Erythroblast (primary cell): ENCODE data around the gene ZNF804A.

Source experiments
- GATA1 ChIP-seq: IDR thresholded peaks from 2 replicates; pipeline ENCODE4 v1.6.1; 2011; ENCODE audit warnings: low read depth, mild to moderate bottlenecking, control low read depth, low read length, moderate library complexity
- POLR2A ChIP-seq: IDR thresholded peaks from 2 replicates; pipeline ENCODE4 v1.6.1; 2011; ENCODE audit warnings: mild to moderate bottlenecking, low read length

- TF ChIP-seq POLR2A (no peak), GATA1 (no peak)
Measured at GRCh38 chr2:184815824-184816223, 217.5 kb downstream of the ZNF804A start.
